DOHH2 (cell line): Measurements from ENCODE around the gene IGF2BP2.

Experiments used
- EZH2phosphoT487 ChIP-seq: fragments of 200-600 bp; sonication (generic); IDR thresholded peaks from 2 replicates; pipeline ENCODE4 v1.6.1; 2017; ENCODE audit warnings: borderline replicate concordance, mild to moderate bottlenecking, antibody characterized with exemption, low read length, moderate library complexity, mixed read lengths
- TF ChIP-seq, protein P1 (sequence below): fragments of 200-600 bp; sonication (generic); IDR thresholded peaks from one replicate; pipeline ENCODE4 v1.5.1; 2014; ENCODE audit warnings: antibody characterized with exemption, mild to moderate bottlenecking, low read depth, low read length; ENCODE audit not compliant: poor library complexity, severe bottlenecking

DNA sequence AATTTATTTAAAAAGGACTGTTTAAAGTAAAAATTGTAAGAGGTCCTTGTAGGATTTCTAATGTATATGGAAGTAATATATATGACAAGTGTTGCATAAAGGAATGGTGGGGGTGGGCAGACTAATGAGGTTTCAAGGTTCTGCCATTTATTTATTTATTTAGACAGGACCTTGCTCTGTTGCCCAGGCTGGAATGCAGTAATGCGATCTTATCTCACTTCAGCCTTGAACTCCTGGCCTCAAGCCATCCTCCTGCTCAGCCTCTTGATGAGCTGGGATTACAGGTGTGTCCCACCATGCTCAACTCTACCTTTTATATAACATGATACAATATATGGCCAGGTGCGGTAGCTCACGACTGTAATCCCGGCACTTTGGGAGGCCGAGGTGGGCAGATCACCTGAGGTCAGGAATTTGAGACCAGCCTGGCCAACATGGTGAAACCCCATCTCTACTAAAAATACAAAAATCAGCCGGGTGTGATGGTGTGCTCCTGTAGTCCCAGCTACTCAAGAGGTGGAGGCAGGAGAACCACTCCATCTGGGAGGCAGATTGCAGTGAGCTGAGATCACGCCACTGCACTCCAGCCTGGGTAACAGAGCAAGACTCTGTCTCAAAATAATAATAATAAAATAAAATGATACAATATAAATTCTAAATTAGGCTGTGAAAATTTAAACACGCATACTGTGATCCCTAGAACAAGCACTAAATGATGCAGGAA is 33.8 kb upstream of the IGF2BP2 start:
- TF ChIP-seq, protein P1, sequence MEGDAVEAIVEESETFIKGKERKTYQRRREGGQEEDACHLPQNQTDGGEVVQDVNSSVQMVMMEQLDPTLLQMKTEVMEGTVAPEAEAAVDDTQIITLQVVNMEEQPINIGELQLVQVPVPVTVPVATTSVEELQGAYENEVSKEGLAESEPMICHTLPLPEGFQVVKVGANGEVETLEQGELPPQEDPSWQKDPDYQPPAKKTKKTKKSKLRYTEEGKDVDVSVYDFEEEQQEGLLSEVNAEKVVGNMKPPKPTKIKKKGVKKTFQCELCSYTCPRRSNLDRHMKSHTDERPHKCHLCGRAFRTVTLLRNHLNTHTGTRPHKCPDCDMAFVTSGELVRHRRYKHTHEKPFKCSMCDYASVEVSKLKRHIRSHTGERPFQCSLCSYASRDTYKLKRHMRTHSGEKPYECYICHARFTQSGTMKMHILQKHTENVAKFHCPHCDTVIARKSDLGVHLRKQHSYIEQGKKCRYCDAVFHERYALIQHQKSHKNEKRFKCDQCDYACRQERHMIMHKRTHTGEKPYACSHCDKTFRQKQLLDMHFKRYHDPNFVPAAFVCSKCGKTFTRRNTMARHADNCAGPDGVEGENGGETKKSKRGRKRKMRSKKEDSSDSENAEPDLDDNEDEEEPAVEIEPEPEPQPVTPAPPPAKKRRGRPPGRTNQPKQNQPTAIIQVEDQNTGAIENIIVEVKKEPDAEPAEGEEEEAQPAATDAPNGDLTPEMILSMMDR = no peak
- no peak for TF ChIP-seq EZH2phosphoT487
